ENCODE data around the gene MAD1L1.

The MAD1L1 gene

GRCh38 chr7:2266911-2267310 lies 34.2 kb upstream of the MAD1L1 start:
- Mint-ChIP-seq H3K27ac (no peak overlapping the region), H3K4me3 (no peak overlapping the region), H3K27me3 (no peaks in the 10 kb centered on the region), H3K4me1 (peaks cover 2% of the 10 kb centered on the region), H3K9me3 (no peaks in the 10 kb centered on the region), H3K36me3 (peaks cover 5% of the 10 kb centered on the region)

- no peak overlapping the region for H3K4me3 Mint-ChIP-seq
- H3K4me1 Mint-ChIP-seq, result peaks cover 9% of the 10 kb centered on the region
- H3K36me3 Mint-ChIP-seq, result peaks cover 5% of the 10 kb centered on the region
- H3K27ac Mint-ChIP-seq, result no peak overlapping the region
- no peaks in the 10 kb centered on the region for H3K9me3 Mint-ChIP-seq
- no peaks in the 10 kb centered on the region for H3K27me3 Mint-ChIP-seq
These were observed 31.4 kb upstream of the MAD1L1 start for GRCh38 chr7:2264158-2264557.

GRCh38 chr7:2263176-2263575 lies 30.4 kb upstream of the MAD1L1 start:
- peaks cover 9% of the 10 kb centered on the region for H3K4me1 Mint-ChIP-seq

GRCh38 chr7:2261611-2262010 lies 28.9 kb upstream of the MAD1L1 start:
- peak overlapping the region; percentile 66 for H3K4me3 Mint-ChIP-seq
- H3K36me3 Mint-ChIP-seq, result peaks cover 5% of the 10 kb centered on the region
- no peaks in the 10 kb centered on the region for H3K27me3 Mint-ChIP-seq
- H3K27ac Mint-ChIP-seq, result peak overlapping the region; percentile 92
- peaks cover 9% of the 10 kb centered on the region for H3K4me1 Mint-ChIP-seq
- no peaks in the 10 kb centered on the region for H3K9me3 Mint-ChIP-seq

More at GRCh38 chr7:2263176-2263575, 30.4 kb upstream of the MAD1L1 start:
- Mint-ChIP-seq H3K4me3 (no peak overlapping the region), H3K27ac (no peak overlapping the region), H3K9me3 (no peaks in the 10 kb centered on the region), H3K36me3 (peaks cover 5% of the 10 kb centered on the region), H3K27me3 (no peaks in the 10 kb centered on the region)

GRCh38 chr7:2260820-2261219 lies 28.1 kb upstream of the MAD1L1 start:
- no peak overlapping the region for H3K4me3 Mint-ChIP-seq
- no peaks in the 10 kb centered on the region for H3K27me3 Mint-ChIP-seq
- H3K27ac Mint-ChIP-seq, result no peak overlapping the region
- no peaks in the 10 kb centered on the region for H3K9me3 Mint-ChIP-seq
- peaks cover 9% of the 10 kb centered on the region for H3K4me1 Mint-ChIP-seq
- peaks cover 5% of the 10 kb centered on the region for H3K36me3 Mint-ChIP-seq

- no peak overlapping the region for H3K4me3 Mint-ChIP-seq
- no peaks in the 10 kb centered on the region for H3K27me3 Mint-ChIP-seq
- H3K36me3 Mint-ChIP-seq, result peaks cover 5% of the 10 kb centered on the region
- H3K4me1 Mint-ChIP-seq, result peaks cover 9% of the 10 kb centered on the region
- no peak overlapping the region for H3K27ac Mint-ChIP-seq
- no peaks in the 10 kb centered on the region for H3K9me3 Mint-ChIP-seq
These were observed 26.7 kb upstream of the MAD1L1 start for GRCh38 chr7:2259480-2259879.

GRCh38 chr7:2258661-2259365 lies 26.1 kb upstream of the MAD1L1 start:
- H3K4me3 Mint-ChIP-seq, result no peak overlapping the region
- H3K27me3 Mint-ChIP-seq, result no peaks in the 10 kb centered on the region
- peaks cover 2% of the 10 kb centered on the region for H3K36me3 Mint-ChIP-seq
- peaks cover 9% of the 10 kb centered on the region for H3K4me1 Mint-ChIP-seq
- H3K9me3 Mint-ChIP-seq, result no peaks in the 10 kb centered on the region
- H3K27ac Mint-ChIP-seq, result no peak overlapping the region

GRCh38 chr7:2257651-2258050 lies 24.9 kb upstream of the MAD1L1 start:
- Mint-ChIP-seq H3K9me3 (no peaks in the 10 kb centered on the region), H3K4me1 (peaks cover 9% of the 10 kb centered on the region), H3K27me3 (no peaks in the 10 kb centered on the region), H3K36me3 (peaks cover 2% of the 10 kb centered on the region), H3K4me3 (no peak overlapping the region), H3K27ac (no peak overlapping the region)

GRCh38 chr7:2257046-2257551 lies 24.4 kb upstream of the MAD1L1 start:
- no peaks in the 10 kb centered on the region for H3K9me3 Mint-ChIP-seq
- peaks cover 2% of the 10 kb centered on the region for H3K36me3 Mint-ChIP-seq
- H3K27ac Mint-ChIP-seq, result no peak overlapping the region
- peaks cover 9% of the 10 kb centered on the region for H3K4me1 Mint-ChIP-seq
- H3K27me3 Mint-ChIP-seq, result no peaks in the 10 kb centered on the region
- no peak overlapping the region for H3K4me3 Mint-ChIP-seq

- peaks cover 2% of the 10 kb centered on the region for H3K4me1 Mint-ChIP-seq
- no peaks in the 10 kb centered on the region for H3K27me3 Mint-ChIP-seq
- no peak overlapping the region for H3K4me3 Mint-ChIP-seq
- H3K9me3 Mint-ChIP-seq, result no peaks in the 10 kb centered on the region
- no peak overlapping the region for H3K27ac Mint-ChIP-seq
- H3K36me3 Mint-ChIP-seq, result peaks cover 2% of the 10 kb centered on the region
These were observed 23.7 kb upstream of the MAD1L1 start for GRCh38 chr7:2256306-2257045.

- H3K4me1 Mint-ChIP-seq, result no peaks in the 10 kb centered on the region
- H3K27ac Mint-ChIP-seq, result no peak overlapping the region
- H3K4me3 Mint-ChIP-seq, result no peak overlapping the region
- no peaks in the 10 kb centered on the region for H3K27me3 Mint-ChIP-seq
- peaks cover 5% of the 10 kb centered on the region for H3K36me3 Mint-ChIP-seq
- no peaks in the 10 kb centered on the region for H3K9me3 Mint-ChIP-seq
These were observed 22.7 kb upstream of the MAD1L1 start for GRCh38 chr7:2255145-2256139.

GRCh38 chr7:2254429-2255144 lies 21.8 kb upstream of the MAD1L1 start:
- peaks cover 2% of the 10 kb centered on the region for H3K4me1 Mint-ChIP-seq
- H3K27me3 Mint-ChIP-seq, result no peaks in the 10 kb centered on the region
- peak overlapping the region; percentile 4 for H3K27ac Mint-ChIP-seq
- H3K36me3 Mint-ChIP-seq, result peaks cover 3% of the 10 kb centered on the region
- no peak overlapping the region for H3K4me3 Mint-ChIP-seq
- no peaks in the 10 kb centered on the region for H3K9me3 Mint-ChIP-seq

- Mint-ChIP-seq H3K27ac (no peak overlapping the region), H3K4me1 (peaks cover 11% of the 10 kb centered on the region), H3K36me3 (peaks cover 4% of the 10 kb centered on the region), H3K27me3 (no peaks in the 10 kb centered on the region), H3K9me3 (no peaks in the 10 kb centered on the region), H3K4me3 (no peak overlapping the region)
These were observed 20.9 kb upstream of the MAD1L1 start for GRCh38 chr7:2253525-2254244.

GRCh38 chr7:2253021-2253420 lies 20.3 kb upstream of the MAD1L1 start:
- Mint-ChIP-seq H3K9me3 (no peaks in the 10 kb centered on the region), H3K27ac (no peak overlapping the region), H3K36me3 (peaks cover 4% of the 10 kb centered on the region), H3K27me3 (no peaks in the 10 kb centered on the region), H3K4me1 (peaks cover 16% of the 10 kb centered on the region), H3K4me3 (no peak overlapping the region)

Measured in activated naive CD4-positive, alpha-beta T cell treated with anti-CD3 and anti-CD28 coated beads, Interleukin-2, amount 50 U/mL, for 24 hours (primary cell).